GM18868 (cell line): ENCODE data around the gene NAP1L5.

Experiments used
- ATAC-seq: cut with Tn5 transposase; IDR thresholded peaks from one replicate; pipeline ENCODE4 v1.9.1; 2021; ENCODE audit warnings: mild to moderate bottlenecking, moderate library complexity; ENCODE audit not compliant: unreplicated experiment

The NAP1L5 gene

DNA sequence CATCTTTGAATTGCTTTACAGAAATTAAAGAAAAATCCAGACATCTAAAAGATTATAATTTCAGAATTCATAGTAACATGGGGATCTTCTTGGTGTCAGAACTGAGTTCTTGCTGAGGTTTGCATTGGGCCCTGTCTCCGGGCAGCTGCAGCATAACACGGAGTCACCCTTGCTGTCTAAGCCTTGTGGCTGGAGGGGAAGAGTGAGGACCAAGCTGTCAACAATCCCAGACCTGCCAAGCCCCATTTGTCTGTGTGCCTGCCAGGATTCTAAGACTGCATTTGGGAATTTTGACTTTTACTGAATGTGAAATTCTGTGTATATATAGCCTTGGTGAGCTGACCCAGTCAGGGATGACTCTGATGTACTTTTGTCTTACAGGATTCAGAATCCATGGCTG is 25.2 kb upstream of the NAP1L5 start:
- no peak for ATAC-seq

DNA sequence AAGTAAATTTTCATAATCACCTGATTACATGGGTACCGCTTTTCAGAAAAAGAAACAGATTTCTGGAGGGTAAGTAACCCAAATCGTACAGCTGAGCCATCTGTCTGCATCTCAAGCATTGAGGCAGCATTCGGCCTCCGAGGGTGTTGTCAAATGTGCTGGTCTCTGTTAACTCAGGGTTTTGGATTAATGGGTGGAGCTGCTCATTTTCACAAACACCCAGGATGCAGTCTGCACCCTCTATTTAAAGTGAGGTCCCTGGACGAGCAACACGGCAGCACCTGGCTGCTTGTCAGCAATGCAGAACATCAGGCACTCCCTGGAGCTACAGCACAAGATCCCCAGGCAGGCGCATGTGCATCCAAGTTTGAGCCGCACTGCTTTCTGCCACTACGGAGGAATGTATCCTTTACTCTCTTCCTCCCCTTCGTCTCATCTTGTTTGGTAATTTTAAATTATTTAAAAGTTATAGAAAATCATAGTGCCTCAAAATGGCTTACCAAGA is 24.7 kb upstream of the NAP1L5 start:
- no peak for ATAC-seq

DNA sequence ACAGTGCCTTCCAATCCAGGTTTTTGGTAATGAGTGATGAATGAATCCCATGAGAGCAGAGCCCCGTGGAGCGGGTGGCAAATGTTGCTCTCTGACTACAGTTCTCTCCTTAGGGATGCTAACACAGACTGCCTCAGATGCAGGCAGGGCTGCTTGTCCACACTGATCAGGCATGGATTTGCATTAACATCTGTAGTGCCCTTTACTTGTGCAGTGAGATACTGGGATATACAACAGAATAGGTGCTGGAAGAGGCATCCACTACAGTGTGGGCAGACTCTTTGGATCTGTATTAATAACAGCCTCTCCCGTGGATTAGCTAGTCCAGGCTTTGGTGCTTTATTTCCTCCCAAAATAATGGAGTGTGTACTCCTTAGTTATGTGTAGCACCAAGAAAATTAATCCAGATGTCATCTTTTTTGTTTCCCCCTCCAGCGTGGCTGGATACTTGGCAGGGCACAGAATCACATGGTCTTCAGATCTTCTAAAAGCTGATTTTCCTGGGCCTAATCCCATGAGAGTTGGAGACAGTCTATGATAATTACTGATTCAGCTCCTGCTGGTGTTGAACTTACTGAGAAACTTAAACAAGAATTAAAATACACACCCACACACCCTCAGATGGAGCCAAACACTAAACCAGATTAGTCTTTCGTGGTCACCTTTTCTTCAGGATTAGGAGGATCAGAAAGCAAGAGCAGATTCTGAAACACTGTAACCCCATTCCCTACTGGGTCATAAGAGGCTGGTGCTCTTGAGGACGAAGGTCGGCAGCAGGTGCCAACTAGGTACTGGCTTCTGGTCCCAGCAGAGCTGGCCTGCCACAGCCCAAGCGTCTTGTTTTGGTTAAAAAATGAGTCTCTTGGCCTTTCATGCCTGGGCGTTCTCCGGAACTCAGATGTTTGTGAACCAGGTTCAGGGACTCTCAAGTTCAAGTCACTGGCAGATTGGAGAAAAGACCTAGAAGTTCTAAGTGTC is 23.1 kb upstream of the NAP1L5 start:
- ATAC-seq = no peak

DNA sequence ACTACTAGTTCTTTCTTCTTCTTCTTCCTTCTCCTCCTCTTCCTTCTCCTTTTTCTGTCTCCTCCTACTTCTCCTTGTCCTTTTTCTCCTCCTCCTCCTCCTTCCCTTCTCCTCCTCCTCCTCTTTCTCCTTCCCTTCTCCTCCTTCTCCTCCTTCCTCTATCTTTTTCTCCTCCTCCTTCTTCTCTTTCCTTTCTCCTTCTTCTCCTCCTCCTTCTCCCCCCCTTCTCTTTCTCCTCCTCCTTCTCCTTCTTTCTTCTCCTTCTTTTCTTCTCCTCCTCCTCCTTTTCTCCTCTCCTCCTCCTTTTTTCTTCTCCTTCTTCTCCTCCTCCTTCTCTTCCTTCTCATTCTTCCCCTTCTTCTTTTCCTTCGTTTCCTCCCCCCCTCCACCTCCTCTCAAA is 21.8 kb upstream of the NAP1L5 start:
- ATAC-seq = no peak

DNA sequence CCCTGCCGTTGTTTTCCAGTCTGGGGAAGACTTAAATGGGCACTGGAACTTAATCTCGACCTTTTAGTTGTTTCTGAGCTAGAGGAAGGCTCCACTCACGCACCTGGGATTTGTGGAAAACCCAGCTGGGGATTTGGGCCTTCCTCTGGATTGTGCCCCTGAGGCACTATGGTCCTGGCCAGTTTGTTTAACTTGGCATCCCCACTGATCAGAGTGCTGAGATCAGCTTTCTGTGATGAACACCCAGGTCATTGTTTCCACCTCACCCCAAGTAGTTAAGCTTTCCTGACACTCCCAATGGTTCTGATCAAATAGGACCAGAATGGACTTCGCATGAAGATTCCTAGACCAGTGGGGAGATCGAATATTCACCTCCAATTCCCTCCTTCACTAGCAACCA is 20.5 kb upstream of the NAP1L5 start:
- ATAC-seq = no peak

DNA sequence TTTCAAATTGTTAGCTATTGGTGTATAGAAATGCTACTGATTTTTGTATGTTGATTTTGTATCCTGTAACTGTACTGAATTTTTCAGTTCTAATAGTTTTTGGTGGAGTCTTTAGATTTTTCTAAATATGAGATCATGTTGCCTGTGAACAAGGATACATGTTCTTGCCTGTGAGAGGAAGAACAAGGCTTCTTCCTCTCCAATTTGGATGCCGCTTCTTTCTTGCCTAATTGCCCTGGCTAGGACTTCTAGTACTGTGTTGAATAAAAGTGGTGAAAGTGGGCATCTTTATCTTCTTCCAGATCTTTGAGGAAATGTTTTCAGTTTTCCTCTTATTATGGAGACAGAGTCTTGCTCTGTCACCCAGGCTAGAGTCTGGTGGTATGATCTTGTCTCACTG is 16.2 kb upstream of the NAP1L5 start:
- ATAC-seq = no peak

DNA sequence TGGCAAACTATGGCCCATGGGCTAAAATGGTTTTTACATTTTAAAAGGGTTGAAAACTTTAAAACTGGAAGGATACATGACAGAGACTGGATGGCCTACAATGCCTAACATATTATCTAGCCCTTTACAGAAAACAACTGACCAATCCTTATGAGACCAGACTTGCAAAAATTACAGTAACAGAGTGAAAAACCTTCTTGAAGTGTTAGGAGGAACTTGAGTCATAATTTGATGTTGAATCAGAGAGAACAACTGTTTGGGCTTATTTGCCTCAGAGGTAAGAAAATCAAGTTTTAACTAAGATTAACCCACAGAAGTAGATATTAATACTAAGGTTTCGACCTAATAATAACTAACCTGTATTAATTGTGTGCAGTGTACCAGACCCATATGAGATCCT is 12.4 kb upstream of the NAP1L5 start:
- no peak for ATAC-seq

DNA sequence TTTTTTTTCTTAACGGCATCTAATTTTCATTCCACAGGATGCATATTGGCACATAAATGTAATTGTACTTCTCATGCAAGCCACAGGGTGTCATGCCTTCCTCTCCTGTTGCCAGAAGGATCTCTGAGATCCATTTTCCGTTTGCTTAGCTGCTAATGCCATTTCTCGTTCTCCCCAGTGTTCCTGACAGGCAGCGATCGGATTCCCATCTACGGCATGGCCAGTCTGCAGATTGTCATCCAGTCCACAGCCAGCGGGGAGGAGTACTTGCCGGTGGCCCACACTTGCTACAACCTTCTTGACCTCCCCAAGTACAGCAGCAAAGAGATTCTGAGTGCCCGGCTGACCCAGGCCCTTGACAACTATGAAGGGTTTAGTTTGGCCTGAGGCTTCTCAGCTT is 8.9 kb upstream of the NAP1L5 start:
- no peak for ATAC-seq

DNA sequence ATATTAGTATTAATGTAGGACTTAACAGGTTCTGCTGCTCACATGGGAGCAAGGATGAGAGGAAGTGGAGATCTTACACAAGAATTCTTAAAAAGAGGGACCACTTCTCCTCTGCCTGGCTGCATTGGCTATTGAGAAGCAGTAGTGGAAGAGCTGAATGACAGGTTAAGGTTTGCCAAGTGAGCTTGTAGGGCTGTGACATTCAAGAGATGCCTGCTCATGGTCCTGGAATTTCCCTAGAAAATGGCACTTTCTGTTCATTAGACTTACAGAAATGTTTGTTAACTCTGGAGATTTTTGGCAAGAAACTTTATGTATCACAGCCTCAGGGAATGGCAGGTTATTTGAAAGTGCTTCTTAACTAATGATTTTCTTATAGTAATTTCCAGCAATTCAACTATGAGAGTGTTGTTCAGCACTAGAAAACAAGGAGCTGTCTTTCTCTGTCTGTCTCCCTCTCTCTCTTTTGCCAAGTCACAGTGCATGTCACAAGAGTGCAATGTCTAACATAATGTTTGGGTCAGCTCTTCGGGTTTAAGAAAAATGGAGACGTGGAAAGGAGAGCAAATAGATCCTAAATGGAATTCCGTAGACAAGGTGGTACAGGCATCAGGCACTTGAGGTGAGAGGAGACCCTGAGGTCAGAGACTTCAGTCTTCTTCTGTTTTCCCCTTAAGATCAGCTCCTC is 8.3 kb upstream of the NAP1L5 start:
- no peak for ATAC-seq

DNA sequence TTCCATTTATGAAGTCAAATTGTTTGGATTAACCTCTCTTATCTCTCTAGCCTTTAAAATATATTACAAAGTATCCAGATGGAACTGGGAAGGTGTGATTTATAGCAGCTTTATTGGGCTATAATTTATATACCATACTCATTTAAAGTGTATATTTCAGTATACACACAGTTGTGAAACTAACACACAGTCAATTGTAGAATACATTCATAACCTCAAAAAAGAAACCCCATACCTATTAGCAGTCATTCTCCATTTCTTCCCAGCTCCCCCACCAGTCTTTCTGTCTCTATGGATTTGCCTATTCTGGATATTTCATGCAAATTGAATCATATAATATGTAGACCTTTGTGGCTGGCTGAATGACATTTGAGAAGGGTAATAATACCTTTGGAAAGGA is 7.6 kb upstream of the NAP1L5 start:
- no peak for ATAC-seq

DNA sequence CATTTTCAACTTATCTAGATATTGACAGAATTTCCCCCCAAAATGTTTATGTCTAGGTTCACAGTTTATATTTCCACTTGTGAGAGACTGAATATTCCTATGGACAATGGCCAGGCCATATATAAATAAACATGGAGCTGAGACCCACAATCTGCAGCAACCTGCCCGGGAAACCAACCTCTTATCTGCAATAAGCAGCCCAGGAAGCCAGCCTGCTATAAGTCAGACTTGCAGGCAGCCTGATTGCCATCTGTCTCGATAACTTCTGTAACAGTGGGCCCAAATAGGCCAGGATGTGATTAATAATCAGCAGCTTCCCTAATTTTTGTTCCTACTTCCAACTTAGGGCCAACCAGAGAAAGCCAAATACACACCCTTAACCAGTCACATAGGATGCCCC is 5.2 kb upstream of the NAP1L5 start:
- ATAC-seq = no peak

DNA sequence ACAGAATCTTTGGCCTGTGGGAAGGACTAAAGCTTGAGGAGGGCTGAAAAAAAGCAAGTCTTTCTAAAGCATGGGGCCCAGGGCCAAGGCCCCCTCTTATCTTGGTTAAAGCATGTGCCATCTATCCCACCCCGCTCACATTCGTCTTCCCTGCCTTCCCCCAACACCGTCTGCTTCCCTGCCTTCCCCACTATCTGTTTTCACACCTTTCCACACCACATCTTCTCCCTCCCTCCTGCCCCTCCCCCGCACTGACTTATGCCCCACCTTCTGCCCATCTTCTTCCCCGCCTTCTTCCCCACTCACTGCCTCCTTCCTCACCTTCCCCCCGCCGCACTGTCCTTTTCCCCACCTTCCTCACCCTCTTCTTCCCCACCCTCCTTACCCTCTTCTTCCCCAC is 890 bp upstream of the NAP1L5 start:
- ATAC-seq = no peak

DNA sequence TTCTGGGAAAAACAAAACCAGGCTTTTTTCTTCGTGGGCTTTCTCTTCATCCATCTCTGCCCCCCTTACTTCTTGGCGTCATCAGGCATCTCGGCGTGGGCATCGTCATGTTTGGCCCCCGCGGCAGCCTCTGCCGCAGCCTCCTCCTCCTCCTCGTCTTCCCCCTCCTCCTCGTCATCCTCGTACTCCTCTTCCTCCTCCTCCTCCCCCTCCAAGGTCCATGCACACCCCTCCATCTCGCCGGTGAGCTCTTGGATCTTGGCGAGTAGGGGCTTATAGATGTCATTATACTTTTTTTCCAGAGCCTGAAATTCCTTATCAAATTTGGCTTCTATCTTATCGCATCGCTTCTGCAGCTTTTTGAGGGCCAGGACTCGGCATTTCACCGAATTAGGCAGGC is 488 bp downstream of the NAP1L5 start:
- no peak for ATAC-seq

DNA sequence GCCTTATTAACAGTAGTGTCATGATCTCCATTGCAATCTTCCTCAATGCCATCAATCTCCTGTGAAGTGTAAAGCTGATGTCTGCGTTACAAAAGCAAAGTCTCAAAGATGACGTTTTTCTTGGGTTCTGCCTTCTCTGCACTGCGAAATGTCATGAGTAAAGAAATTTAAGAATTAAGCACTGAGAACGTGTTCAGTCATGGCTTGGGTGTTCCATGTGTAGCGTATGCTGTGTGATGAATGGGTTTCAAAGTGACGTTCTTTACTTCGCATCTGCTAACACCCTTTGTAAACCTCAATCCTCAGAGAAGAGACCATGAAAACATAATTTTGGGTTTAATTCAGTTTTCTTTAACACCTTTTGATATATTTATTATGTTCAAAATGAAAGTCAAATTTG is 999 bp downstream of the NAP1L5 start:
- ATAC-seq = no peak

DNA sequence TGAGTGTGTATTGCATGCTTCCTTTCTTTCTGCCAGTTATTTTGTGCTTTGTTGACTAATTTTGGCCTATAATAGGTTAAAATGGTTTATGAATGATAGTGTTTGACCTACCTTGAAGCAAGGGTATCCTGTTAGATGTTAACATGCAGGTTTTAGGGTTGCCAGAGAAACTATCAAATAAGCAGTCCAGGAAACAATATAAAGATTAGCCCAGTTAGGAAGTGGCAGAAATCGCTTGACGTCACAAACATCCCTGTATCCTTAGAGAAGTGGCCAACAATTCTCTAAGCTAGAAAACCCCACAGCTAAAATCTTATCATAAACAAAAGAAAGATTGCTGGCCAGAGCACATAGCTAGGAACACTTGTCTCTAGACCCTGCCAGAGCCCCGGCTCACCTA is 3.8 kb downstream of the NAP1L5 start:
- no peak for ATAC-seq

DNA sequence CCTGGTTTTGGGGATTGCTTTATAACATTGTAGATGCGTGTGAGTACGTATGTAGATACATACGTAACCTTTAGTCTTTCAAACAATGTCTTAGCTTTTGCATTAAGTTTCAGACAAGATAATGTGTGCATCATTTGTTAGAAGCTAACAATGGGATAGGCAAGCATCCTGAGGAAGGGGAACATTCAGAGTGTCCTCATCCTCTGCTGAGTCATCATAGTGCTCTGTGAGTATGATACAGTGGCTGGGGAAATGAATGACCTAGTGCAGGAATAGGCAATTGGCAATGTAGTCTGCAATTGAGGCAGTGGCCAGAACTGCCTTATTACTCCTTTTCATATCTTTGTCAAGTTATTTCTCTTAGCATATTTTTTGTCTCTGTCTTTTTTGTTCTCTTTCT is 7.3 kb downstream of the NAP1L5 start:
- no peak for ATAC-seq

DNA sequence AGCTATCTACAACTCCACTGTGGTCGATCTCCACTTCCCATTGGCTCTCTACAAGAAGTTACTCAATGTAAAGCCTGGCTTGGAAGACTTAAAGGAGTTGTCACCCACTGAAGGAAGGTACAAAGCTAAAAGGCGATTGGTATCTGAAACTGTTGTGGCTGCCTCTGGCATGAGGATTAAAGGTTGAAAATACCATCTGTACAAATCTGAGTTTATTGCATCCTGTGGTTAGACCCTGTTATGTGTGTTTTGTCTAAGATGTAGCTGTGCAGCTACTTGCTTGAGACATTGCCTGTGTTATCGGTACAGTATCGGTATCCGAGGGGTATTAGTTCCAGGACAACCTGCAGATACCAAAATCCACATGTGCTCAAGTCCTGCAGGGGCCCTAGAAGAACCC is 16.4 kb downstream of the NAP1L5 start:
- ATAC-seq = no peak

DNA sequence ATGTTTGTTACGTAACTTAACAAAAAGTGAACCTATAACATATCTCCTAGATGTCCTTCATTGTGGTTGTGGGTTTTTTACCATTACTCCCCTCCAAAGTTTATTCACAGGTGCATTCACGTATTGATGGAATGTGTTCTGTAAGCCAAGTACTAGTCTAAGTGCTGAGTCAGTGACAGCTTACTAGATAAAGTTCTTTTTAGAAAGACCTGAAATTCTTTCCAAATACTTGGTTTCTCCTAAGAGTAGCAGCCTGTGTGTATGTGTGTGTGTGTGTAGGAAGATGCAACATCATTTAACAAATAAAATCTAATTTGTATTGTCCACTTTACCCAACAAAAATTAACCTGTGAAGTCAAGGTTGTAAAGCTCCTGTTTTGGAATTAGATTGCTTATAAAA is 22.1 kb downstream of the NAP1L5 start:
- no peak for ATAC-seq

DNA sequence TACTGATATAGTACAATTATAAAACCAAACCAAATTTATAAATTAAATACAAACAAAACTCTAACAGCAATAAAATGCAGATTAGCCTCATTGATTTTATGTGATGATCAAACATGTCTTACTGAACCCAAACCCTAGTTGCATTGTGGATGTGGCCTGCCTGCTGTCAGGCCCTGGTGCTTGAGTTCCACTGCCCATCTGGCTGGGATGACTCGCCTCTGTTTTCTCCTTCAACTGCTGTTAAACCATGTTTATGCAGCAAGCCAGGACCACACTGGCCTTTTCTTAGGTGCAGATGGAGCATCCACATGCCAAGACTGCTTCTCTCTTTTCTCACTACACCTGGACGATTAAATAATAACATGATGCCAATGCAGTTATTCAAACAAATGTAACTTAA is 22.6 kb downstream of the NAP1L5 start:
- no peak for ATAC-seq

DNA sequence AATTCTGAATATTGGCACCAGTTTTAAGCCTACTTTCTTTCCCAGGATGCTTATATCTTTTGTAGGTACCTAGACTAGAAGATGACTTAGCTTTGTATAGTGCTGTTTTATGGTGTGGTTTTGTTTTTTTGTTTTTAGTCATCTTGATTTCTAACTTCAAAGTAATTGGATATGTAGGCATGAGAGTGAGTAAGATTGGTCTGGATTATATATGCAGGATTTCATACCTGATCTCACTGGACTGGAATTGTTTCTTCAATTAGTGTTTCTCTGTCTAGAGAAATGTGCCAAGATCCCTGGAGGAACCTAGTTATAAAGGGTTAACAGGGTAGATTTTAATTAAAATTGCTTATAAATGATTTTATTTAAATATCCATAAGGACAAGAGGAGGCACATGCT is 23.1 kb downstream of the NAP1L5 start:
- ATAC-seq = no peak

DNA sequence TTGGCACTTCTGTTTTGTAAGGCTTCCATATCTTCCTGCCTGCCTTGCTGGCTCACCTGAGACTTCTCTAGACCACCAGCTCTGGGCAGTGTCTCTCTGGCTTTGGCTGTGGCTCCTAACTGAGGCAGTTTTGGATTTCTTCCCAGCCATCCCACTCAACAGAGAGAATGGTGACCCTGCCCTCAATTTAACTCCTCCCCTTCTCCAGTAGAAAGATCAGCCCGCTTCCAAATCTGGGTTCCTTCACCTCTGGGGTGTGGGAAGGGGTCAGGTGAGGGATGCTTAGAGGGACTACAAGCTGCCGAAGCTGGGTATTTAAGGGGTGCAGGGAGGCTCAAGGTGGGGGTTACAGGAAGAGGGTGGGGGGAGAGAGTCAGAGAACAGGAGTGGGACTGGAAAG is 23.7 kb downstream of the NAP1L5 start:
- no peak for ATAC-seq

DNA sequence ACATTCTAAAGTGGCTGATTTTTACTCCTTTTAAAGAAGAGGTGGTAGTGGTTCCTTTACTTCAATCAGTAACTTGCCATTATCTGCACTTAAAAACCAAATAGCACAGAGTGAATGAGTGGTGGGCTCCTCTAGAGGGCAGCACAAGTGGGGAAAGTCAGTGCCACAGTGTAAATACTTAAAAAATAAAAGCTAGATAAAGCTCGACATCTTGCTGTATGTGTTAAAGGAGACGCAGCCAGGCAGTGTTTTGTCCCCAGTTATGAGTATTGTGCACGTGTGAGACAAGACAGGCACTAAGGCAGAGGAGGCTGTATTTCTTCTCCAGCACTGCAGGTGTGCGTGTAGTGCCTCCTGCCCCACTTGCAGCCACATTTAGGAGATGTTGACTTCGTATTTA is 24.6 kb downstream of the NAP1L5 start:
- peak; percentile 88 for ATAC-seq
